Tibial nerve (tissue), 4 donors: ENCODE results near the gene HACE1. TPM values are rescaled to one million over a fixed set of nuclear protein-coding genes. Genes with fewer than 3 reads are reported as not detected.

Experiments used
- DNase-seq, 2 donors: peaks; one replicate each; pipeline ENCODE4 v3.0.0-alpha.2; 2019; ENCODE audit warnings: low spot score in 2 of 2
- H3K27ac ChIP-seq, 4 donors: fragments of 200-600 bp; sonication (generic) in 3 of 4; one replicate each; pipeline ENCODE4 v1.5.1; 2017 to 2019; ENCODE audit warnings: mild to moderate bottlenecking in 1 of 4
- H3K27me3 ChIP-seq, 2 donors: fragments of 200-600 bp; sonication (generic) in 1 of 2; one replicate each; pipeline versions ENCODE4 v1.5.1 to v1.6.0; 2017 to 2019
- H3K36me3 ChIP-seq, 3 donors: fragments of 200-600 bp; sonication (generic); one replicate each; pipeline ENCODE4 v1.5.1; 2018 to 2019
- H3K4me1 ChIP-seq, 4 donors: fragments of 200-600 bp; sonication (generic) in 3 of 4; one replicate each; pipeline ENCODE4 v1.5.1; 2017 to 2019
- H3K4me3 ChIP-seq, 4 donors: fragments of 200-600 bp; sonication (generic) in 3 of 4; one replicate each; pipeline ENCODE4 v1.5.1; 2017 to 2019; ENCODE audit warnings: mild to moderate bottlenecking in 1 of 4, moderate library complexity in 1 of 4
- H3K9me3 ChIP-seq, 4 donors: fragments of 200-600 bp; sonication (generic) in 3 of 4; one replicate each; pipeline ENCODE4 v1.5.1; 2017 to 2019
- CTCF ChIP-seq, 5 experiments: fragments of 200-600 bp in 3 of 5; fragments of 450-650 bp in 2 of 5; sonication (generic) in 3 of 5; IDR thresholded peaks; one replicate each; pipeline ENCODE4 v1.5.1; 2016 to 2019; ENCODE audit warnings: antibody characterized with exemption in 5 of 5, mild to moderate bottlenecking in 3 of 5, moderate library complexity in 2 of 5
- EP300 ChIP-seq, 2 donors: sonication (generic); formaldehyde crosslinking; IDR thresholded peaks; one replicate each; pipeline ENCODE4 v1.6.1; 2017; ENCODE audit warnings: antibody characterized with exemption in 2 of 2, mild to moderate bottlenecking in 1 of 2
- POLR2A ChIP-seq, 2 donors: fragments of 450-650 bp; IDR thresholded peaks; one replicate each; pipeline ENCODE4 v1.6.1; 2017; ENCODE audit warnings: antibody characterized with exemption in 2 of 2, mild to moderate bottlenecking in 2 of 2, moderate library complexity in 2 of 2
- WGBS, 2 donors: methylation state at CpG; one replicate each; pipeline ENCODE4 v1.1.5; 2018; 5-methylcytosine and 5-hydroxymethylcytosine counted together
- total RNA-seq, 4 donors: library from RNA; depleted of rRNA; stranded (reverse); fragments of >200 nt; gene quantifications; one replicate each; pipeline ENCODE4 v1.1.0, GENCODE V29; 2016

The HACE1 gene
- total RNA-seq, 4 donors from 2014 or later = 26.2 to 37.5 (median 28.7) TPM

GRCh38 chr6:104698979-104699378, 160.7 kb downstream of the HACE1 start:
- no peaks in the 10 kb centered on the region for H3K27me3 ChIP-seq
- no peak for TF ChIP-seq CTCF (IDR thresholded peaks at IDR 0.05)
- no peak for TF ChIP-seq EP300 (IDR thresholded peaks at IDR 0.05)
- no peak for TF ChIP-seq POLR2A (IDR thresholded peaks at IDR 0.05)
- H3K9me3 ChIP-seq = no peaks in the 10 kb centered on the region
- H3K36me3 ChIP-seq = no peaks in the 10 kb centered on the region
- WGBS, 2 donors = 94 to 97% methylated on average over 1 of the region's 1 CpG
- no peak overlapping the region for H3K27ac ChIP-seq
- no peak overlapping the region for H3K4me3 ChIP-seq
- no peak for DNase-seq
- H3K4me1 ChIP-seq = no peaks in the 10 kb centered on the region

GRCh38 chr6:104692008-104692407, 167.7 kb downstream of the HACE1 start:
- no peak for DNase-seq
- Histone ChIP-seq H3K27me3 (no peaks in the 10 kb centered on the region), H3K9me3 (no peaks in the 10 kb centered on the region), H3K36me3 (no peaks in the 10 kb centered on the region), H3K27ac (no peak overlapping the region), H3K4me1 (no peaks in the 10 kb centered on the region), H3K4me3 (no peak overlapping the region)
- no peak for TF ChIP-seq CTCF (IDR thresholded peaks at IDR 0.05)
- TF ChIP-seq POLR2A (IDR thresholded peaks at IDR 0.05) = no peak
- no peak for TF ChIP-seq EP300 (IDR thresholded peaks at IDR 0.05)
- WGBS, 2 donors = 93 to 95% methylated on average over 1 of the region's 1 CpG

- H3K27ac ChIP-seq = no peak overlapping the region
- TF ChIP-seq POLR2A (IDR thresholded peaks at IDR 0.05) (no peak), EP300 (IDR thresholded peaks at IDR 0.05) (no peak), CTCF (IDR thresholded peaks at IDR 0.05) (no peak)
- no peak for DNase-seq
- H3K36me3 ChIP-seq = no peaks in the 10 kb centered on the region
- H3K4me1 ChIP-seq = no peaks in the 10 kb centered on the region
- 68 to 79% methylated on average over 3 of the region's 3 CpGs for WGBS, 2 donors
- no peak overlapping the region for H3K4me3 ChIP-seq
- H3K9me3 ChIP-seq = no peaks in the 10 kb centered on the region
- H3K27me3 ChIP-seq = no peaks in the 10 kb centered on the region
These were observed 170.0 kb downstream of the HACE1 start for GRCh38 chr6:104689551-104690205.

- H3K4me1 ChIP-seq = no peaks in the 10 kb centered on the region
- WGBS, 2 donors = 74 to 82% methylated on average over 3 of the region's 3 CpGs
- DNase-seq = no peak
- no peak overlapping the region for H3K4me3 ChIP-seq
- no peak for TF ChIP-seq EP300 (IDR thresholded peaks at IDR 0.05)
- no peaks in the 10 kb centered on the region for H3K27me3 ChIP-seq
- H3K9me3 ChIP-seq = no peaks in the 10 kb centered on the region
- H3K27ac ChIP-seq = no peak overlapping the region
- no peaks in the 10 kb centered on the region for H3K36me3 ChIP-seq
These were observed 171.3 kb downstream of the HACE1 start for GRCh38 chr6:104688283-104688969.

- Histone ChIP-seq H3K9me3 (no peaks in the 10 kb centered on the region), H3K4me1 (no peaks in the 10 kb centered on the region), H3K27me3 (no peaks in the 10 kb centered on the region), H3K4me3 (no peak overlapping the region), H3K27ac (no peak overlapping the region), H3K36me3 (no peaks in the 10 kb centered on the region)
- 56 to 63% methylated on average over 6 of the region's 6 CpGs for WGBS, 2 donors
- TF ChIP-seq EP300 (IDR thresholded peaks at IDR 0.05) (no peak), POLR2A (IDR thresholded peaks at IDR 0.05) (no peak), CTCF (IDR thresholded peaks at IDR 0.05) (no peak)
- DNase-seq = no peak
These were observed 173.1 kb downstream of the HACE1 start for GRCh38 chr6:104686550-104687175.
